GM19351 (cell line): ENCODE results near the gene SLC25A26.

ENCODE experiments used
- ATAC-seq: cut with Tn5 transposase; IDR thresholded peaks from one replicate; pipeline ENCODE4 v1.9.1; 2021; ENCODE audit warnings: mild to moderate bottlenecking, moderate library complexity; ENCODE audit not compliant: unreplicated experiment

SLC25A26 gene

DNA sequence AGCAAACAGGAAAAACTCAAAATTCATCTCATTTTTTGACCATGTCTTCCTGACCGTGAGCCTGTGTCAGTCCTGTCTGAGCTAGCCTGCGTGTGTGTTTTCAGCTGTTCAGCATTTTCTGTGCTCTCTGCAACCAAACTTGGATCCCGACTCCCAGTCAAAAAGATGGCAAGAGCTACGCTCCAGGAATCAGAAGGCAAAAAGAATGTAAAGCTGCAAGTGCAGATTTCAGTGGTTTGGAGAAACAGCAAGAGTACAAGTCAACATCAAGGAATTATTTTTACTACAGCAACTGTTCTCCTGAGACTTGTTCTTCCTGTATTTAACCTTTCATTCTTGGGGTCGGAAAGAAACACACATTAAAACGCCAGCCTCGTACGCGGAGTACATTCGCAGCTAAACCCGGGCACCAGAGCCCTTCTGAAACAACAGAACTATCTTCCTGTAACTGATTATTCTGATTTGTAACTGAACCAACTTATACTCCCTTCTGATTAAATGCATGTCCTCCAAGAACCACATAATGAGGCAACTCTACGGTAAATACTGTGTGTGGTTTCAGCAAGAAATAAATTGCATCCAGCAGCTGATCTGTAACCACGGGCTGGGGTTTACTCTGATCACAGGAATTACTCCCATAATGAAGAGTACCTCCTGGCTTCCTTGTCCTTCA lies 172.7 kb downstream of the SLC25A26 start:
- ATAC-seq = no peak

DNA sequence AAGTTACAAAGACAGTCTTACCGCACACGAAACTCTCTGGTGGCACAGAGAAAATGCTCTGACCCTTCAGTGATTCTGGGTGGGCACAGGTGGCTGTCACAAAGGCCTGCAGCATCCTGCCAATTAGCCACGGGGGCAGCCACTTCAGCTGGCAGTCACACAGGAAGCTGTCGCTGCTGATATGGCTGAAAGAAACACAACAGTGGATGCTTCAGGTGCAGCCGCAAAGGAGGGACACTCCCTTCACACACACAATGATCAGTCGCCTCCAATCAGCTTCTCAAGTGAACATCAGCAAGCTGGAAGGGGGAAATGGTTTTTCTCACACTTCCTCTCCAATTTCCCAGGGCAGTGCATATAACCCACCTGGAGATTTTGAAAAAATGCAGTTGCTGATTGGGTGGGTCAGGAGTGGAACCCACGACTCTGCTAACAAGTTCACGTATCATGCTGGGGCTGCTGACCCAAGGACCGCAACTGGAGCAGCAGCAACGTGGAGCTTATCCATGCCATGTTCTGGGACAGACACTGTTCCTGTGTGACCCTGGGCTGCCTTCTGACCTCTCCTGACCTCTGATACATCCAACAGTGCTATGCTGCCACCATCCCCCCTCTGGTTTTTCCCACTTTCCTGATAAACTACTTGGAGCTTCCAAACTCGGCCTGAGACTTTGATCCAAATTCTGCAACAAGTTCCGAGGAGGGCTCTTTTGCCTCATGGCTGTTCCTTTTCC lies 173.4 kb downstream of the SLC25A26 start:
- ATAC-seq = no peak

DNA sequence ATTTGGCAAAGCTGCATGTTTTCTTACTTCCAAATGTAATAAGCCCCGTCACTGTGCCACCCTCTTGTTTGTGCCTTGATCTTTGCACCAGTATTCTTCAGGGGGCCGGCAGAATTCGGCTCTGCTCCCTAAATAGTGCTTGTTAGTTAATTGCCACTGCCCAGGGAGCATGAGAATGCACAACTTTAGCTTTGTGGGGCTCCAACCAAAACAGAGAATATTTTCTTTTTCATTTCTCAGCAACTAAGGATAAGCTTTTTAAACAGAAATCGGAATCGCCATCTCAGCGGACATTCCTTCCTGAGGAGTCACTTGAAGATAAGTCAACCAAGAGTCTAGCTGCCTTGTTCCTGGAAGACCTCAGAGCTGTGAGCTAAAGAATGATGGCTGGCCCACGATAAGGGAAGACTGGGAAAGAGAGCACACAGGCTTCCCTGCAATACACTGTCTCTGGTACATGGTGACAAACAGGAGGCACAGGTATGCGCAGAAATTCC lies 174.0 kb downstream of the SLC25A26 start:
- ATAC-seq = no peak

DNA sequence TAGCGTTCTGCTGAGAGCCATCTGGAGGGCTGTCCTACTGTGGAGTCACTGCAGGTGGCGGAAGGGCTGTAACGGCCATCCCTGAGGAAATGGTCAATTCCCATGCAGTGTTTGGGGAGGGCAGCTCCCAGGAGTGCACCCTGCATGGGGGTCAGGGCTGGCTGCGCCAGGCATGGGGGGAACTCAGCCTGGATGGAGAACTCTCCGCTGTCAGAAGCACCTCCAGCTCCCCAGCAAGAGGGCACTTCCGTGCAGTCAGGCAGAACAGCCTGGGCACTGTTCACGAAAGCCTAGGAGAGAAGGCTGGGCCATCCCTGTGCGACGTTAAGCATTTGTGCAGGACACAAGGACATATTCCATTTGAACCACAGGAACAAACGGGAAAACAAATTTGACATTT lies 174.8 kb downstream of the SLC25A26 start:
- no peak for ATAC-seq

DNA sequence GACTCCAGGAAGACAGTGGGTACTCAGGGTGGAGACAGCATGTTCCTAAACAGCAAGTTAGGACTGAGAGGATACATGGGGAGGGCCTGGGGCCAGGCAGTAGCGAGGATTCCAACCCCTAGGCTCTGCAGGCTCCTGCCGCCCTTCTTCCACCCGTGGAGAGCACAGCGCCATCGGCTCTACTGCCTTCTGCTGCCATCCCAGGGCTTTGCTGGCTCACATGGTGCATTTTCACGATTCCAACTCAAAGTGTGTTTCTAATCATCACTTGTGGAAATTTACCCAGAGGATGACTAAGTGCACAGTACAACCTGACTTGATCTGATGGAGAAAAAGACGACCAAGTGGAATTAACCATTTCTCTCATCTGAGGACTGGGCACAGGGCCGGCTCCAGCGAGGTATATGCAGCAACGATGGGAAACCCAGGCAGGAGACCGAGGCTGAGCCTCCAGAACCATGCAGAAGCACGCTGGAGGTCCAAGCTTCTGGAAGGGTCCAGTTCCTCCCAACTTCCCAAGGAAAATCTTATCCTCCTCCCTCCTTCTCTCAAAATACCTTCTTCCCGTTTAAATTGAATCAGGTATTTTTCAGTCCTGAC lies 175.5 kb downstream of the SLC25A26 start:
- no peak for ATAC-seq

DNA sequence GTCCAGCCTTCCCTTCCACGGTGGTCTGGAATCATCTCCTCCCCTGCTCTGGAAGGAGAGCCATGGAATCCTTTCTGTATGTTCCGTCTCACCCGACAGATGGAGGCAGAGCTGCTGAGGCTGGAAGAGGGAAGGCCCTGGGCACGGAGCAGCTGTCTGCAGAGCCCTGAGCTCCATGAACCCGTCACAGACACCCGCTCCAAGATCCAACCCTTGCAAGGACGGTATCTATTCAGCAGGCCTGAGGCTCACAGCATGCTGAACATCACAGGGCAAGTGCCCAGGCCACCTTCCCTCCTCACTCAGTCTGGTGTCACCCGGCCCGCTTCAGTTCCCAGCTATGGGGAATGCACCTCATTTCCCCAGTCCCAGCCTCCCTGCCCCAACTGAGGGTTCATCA lies 176.1 kb downstream of the SLC25A26 start:
- no peak for ATAC-seq

DNA sequence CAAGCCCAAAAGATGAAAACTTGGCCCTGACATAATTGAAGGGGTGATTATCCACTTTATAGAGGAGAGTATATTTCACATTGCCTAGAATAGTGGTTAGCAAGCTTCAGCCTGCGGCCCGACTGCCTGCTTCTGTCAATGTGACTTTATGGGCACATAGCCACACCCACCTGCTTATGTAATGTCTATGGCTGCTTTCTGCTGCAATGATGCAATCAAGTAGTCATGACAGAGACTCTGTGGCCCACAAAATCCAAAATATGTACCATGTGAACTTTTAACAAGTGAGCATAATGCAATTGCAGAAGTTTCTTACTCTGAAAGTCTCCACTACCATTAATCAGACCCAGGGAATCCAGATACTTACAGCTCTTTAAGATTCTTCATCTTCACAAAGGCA lies 176.9 kb downstream of the SLC25A26 start:
- no peak for ATAC-seq

DNA sequence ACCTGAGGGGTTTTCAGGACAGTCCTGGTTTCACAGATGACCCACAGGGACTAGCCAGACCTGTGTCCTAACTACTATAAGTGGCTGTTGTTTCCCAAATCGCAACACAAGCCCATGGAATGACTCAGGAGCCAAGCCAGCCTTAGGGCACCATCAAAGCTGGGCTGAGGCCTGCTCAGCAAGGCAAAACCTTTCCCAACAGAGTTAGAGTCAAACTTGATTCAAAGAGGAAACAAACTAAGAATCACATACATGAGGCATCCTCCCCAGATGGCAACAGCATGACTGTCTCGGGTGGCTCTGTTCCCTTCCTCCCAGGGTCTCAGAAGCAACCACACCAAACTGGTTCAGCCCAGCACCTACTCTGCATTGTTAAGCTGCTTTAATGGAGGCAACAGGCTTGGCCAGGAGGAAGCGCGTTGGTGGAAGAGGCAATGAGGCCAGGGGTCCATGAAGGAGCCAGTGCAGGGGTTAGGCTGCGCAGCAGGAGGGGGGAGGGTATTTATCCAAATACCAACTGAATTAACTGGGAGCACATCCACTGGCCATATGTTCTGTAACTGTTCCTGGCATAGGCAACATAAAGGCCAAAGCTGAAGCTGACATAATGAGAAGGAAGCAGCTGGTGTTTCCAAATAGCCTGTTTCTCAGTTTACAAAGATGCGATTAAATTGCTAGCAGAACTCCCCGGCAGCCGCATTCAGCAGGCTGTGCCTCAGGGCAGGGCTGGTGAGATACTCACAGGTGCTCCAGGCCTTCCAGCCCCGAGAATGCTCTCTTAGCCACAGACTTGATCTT lies 177.6 kb downstream of the SLC25A26 start:
- ATAC-seq = no peak

DNA sequence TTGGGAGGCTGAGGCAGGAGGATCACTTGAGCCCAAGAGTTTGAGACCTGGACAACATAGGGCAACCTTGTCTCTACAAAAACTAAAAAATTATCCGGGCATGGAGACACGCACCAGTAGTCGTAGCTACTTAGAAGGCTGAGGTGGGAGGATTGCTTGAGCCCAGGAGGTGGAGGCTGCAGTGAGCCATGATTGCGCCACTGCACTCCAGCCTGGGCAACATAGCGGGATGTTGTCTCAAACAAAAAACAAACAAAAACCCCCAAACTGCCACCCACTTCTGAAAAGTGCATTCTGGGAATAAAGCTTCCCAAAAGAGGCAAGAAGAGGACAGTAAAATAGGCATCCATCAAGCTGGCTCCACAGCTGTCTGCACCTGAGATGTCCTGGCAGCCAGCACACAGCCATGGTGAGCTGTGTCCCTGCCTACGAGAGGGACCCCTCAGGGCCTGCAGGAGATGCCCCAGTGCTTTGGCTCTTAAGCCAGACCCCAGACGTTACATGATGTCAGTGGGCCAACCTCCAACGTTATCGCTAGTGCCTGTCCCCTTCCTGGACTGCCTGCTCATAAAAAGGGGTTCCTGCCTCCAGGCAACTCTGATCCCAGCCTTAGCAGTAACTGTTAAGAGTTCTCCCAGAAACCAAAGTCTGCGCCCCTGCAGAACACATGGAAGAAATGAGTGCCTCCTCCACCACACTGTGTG lies 178.9 kb downstream of the SLC25A26 start:
- no peak for ATAC-seq

DNA sequence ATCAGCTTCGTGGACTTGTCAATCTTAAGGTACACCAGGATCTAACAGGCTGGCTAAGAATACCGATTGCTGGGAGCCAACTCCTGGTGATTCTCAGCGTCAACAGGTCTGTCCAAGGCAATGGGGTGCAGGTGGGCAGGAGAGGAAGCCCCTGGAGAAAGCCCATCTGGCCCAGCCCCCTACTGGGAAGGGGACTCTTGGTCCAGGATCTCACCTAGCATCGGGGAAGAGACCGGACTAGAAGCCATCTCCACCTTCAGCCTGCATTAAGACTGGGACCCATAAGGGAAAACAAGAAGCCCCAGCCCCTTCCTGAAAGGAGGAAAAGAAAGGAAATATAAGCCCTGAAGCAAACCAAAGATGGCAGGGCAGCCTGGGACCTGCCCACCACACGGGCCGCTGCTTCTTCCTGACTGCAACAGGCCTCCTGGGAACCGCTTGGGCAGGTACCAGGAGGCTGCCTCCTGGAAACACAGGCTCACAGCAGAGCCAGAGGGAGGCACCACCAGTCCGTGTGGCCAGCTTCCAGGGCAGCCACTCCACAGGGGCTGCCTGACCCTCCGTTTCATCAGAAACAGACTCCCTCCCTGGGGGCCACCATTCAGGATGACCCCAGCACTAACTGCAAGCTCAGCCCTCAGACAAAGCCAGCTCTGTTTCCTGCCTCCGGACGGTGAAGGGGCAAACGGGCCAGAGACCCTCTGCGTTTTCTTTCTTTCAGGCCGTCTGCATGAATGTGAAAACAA lies 179.8 kb downstream of the SLC25A26 start:
- ATAC-seq = no peak

DNA sequence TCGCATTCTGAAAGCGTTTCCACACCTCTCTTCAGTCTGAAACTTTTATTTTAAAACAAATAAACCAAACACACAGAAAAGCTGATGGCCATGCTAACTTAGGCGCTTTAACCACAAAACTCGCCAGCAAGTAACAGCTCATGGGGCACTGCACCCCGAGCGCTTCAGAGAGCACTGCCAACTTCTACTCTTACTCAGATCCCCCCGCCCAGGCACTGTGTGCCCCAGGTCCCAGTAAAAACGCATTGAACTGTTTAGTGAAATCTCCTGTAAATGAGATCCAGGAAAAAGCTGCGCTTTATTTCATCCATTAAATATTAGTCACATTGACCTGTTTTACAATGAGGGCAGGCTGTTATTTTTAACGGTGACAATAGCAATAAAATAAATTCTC lies 180.4 kb downstream of the SLC25A26 start:
- ATAC-seq = no peak

DNA sequence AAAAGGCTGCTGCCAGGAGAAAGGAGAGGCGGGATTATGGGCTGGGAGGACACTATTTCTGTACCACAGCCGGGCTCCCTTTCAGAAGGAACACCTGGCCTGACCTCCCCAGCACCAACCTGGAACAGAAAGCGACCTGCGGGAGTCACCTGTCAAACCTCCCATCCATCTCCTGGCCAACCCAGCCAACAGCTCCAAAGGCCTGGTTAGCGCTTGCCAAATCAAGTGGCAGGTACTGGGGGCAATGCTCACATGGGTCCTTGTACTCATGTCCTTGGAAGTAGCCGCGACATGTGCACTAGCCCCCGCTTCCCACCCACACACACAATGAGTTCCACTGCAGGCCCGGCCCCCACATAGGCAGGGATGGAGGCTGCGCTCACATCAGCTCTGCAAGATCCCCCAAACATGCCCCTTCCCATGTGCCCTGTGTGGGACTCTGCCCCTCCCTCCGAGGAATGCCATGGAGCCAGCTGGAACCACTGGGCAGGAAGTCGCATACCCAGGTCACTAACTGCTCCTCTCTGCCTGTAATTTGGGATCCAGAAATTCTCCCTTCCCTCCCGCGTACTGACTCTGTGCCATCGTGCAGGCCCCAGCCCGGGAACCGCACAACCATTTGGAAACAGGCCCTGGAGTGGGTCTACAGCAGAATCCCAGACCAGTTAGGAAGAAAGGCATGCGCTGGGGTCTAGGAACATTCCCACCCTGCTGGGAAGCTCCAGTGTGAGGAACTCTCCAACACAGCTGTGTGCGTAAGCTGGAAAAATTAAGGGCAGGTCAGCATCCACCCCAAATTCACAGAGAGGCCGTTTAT lies 181.1 kb downstream of the SLC25A26 start:
- no peak for ATAC-seq

DNA sequence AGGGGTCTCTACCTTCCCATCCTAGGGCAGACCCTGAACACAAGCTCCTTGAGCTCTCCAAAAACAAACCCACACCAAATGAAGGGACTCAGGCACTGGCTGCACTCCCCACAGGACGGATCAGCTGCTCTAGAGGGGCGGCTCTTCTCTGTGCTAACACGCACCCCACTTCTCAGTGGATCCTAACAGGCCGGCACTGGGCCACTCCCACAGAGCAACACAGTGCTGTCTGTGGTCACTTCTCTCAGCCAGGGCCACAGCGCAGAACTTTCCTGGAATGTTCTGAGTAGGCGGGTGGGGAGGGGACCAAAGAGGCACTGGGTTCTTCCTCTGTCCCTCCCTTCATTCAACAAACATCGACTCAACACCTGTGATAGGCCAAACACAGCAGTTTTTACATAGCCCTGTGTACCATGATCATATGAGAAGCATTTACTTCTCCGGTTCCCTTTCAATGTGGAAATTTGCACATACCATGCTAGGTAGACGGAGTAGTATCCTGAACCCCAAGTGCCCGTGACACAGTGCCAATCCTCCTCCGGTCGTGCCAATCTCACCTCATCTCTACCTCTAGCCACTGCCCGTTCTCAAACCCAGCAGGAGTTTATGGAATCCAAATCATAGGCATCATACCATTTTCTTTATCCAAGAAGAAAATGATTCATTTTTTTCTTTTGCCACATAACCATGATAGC lies 181.9 kb downstream of the SLC25A26 start:
- no peak for ATAC-seq

DNA sequence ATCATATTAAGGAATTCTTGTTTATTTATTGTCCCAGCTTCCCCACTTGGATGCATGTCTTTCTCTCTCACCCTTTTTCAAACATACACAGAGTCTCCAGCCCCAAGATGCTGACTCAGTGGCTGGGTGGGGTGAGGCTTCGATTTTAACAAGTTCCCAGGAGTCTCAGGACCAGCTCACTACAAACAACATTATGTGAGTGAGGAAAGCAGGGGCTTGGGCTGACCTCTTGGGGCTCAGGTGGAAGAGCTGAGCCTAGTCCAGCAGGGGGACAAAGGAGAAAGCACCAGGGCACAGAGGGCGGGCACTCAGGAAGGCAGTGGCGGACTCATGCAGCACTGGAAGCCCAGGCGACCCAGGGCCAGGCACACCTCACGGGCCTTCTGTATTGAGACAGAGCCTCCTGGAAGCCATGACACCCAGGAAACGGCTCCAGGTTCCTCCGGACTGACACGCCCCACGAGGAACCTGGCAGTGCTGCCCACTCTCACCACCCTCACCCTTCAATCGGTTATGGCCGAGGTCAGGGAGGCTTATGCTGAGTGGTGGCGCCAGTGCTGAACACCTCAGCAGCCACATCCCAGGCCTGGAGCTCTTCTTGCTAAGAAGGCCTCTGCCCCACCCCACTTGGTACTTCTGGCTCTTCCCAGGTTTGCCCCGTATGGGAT lies 182.7 kb downstream of the SLC25A26 start:
- no peak for ATAC-seq

DNA sequence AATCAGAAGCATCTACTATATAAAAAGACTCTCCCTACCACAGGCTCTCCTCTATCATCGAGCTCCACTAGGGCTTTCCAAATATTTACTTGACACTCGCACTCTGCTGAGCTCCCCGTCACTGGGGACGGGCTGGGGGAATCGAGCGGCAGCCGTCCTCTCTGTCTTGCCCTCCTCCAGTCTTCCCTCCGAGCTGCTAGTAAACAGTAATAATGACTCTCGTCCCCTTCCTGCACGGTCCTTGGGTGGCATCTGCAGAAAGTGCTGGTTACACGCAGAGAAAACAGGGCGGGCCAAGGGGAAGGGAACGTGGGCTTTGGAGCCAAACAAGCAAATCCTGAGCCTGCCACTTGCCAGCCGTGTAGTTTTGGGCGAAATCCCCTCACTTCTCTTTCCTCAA lies 183.4 kb downstream of the SLC25A26 start:
- no peak for ATAC-seq

DNA sequence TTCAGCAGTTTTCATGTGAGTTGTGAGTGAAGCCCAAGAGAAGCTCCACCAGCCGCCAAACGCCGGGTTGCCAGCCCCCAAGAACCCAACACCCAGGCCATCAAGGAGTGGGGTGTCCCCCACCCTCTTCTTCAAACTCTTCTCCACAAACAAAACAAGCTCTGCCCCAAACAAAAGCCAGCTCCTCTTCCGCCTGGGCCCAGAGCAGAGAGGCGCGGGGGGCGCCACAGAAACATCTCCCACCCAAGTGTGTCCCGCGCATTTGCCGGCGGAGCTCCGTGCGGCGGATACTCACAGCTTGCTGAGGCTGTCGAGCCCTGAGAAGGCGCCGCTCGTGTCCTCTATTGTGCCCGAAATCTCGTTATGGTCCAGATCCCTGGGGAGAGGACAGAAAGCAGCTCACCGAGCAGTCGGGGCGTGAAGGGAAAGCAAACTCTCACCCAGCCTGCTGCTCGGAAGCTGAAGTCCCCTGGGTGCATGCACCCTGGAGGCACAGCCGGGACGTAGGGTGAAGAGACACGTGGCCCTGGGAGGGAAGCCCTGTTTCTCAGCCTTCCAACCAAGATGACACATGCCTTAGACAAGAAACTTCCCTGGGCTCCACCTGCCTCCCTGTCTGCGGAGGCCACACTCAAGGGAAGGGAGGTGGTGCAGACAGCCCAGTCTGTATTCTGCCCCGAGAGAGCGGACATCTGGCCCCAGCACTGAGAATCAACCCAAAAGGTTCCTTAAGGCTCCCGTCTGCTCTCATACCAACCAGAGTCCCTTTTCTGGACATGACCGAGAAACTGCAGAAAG lies 184.3 kb downstream of the SLC25A26 start:
- no peak for ATAC-seq

DNA sequence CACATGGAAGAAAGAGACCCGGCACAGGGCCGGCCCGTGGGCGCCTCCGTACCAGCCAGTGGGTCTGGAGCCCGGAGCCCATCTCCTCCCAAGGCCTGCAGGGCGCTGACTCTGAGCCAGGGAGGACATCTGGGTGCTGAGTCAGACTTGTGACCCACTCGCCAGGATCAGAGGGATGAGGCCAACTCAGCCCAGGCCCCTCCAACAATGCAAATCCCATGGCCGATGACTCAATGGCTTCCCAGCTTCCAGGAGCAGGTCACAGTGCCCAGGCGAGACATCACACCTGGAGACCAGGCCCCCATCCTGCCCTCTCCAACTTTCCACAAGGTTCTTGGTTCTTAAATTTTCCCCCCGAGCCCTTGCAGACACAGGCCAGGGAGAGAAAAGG lies 184.9 kb downstream of the SLC25A26 start:
- no peak for ATAC-seq
